ENCODE data around the gene TSC2. TPM values are rescaled to one million over a fixed set of nuclear protein-coding genes. Genes with fewer than 3 reads are reported as not detected.

TSC2 gene
- total RNA-seq, 1 experiment from 2014 or later: 59.3 TPM

- no peaks in the 10 kb centered on the region for H3K9me2 ChIP-seq (replicated peaks; ENCODE audit: low read length)
- H3F3A ChIP-seq (ENCODE audit: low read length, unreplicated experiment): no peaks in the 10 kb centered on the region
- H3K36me3 ChIP-seq (ENCODE audit: low read depth, low read length): peaks cover 5% of the 10 kb centered on the region
- no peaks in the 10 kb centered on the region for H4K20me1 ChIP-seq (ENCODE audit: low read length)
- H3K4me3 ChIP-seq (ENCODE audit: low read length): no peak overlapping the region
- H3K9ac ChIP-seq (ENCODE audit: low read length): no peak overlapping the region
- ChIA-PET POLR2A (ENCODE audit: unreplicated experiment) (no interaction called here), CTCF (no interaction called here)
- H3K4me1 ChIP-seq (ENCODE audit: insufficient read depth, low read length): no peaks in the 10 kb centered on the region
- intact Hi-C loops (cut with micrococcal nuclease): no loop called here
- H3K4me2 ChIP-seq (ENCODE audit: low read length): no peak overlapping the region
- H3K9me3 ChIP-seq (ENCODE audit: low read length): no peaks in the 10 kb centered on the region
- no peaks in the 10 kb centered on the region for H3K79me2 ChIP-seq (ENCODE audit: low read length)
- no peak overlapping the region for H2AFZ ChIP-seq (ENCODE audit: low read length)
- ATAC-seq (no peak), DNase-seq (no peak)
- H3K27me3 ChIP-seq (ENCODE audit: low read length): no peaks in the 10 kb centered on the region
- TF ChIP-seq CTCF (conservative IDR thresholded peaks at IDR 0.05; ENCODE audit: low read depth, low read length) (no peak), EZH2phosphoT487 (IDR thresholded peaks at IDR 0.05; ENCODE audit: borderline replicate concordance, low read length) (no peak), EZH2 (IDR thresholded peaks at IDR 0.05; ENCODE audit: low read length, unreplicated experiment) (no peak)
- no peak overlapping the region for H3K27ac ChIP-seq (ENCODE audit: low read length)
- no TSS peak for BruUV-seq (replicated peaks)
Observed at GRCh38 chr16:2064368-2064945, 16.7 kb downstream of the TSC2 start.

GRCh38 chr16:2066139-2066538 is 18.4 kb downstream of the TSC2 start:
- Histone ChIP-seq H3K9ac (ENCODE audit: low read length) (no peak overlapping the region), H3K36me3 (ENCODE audit: low read depth, low read length) (peaks cover 5% of the 10 kb centered on the region), H3F3A (ENCODE audit: low read length, unreplicated experiment) (no peaks in the 10 kb centered on the region), H3K4me3 (ENCODE audit: low read length) (no peak overlapping the region), H3K27me3 (ENCODE audit: low read length) (no peaks in the 10 kb centered on the region), H3K9me2 (replicated peaks; ENCODE audit: low read length) (no peaks in the 10 kb centered on the region), H3K4me2 (ENCODE audit: low read length) (no peak overlapping the region), H4K20me1 (ENCODE audit: low read length) (no peaks in the 10 kb centered on the region), H3K79me2 (ENCODE audit: low read length) (no peaks in the 10 kb centered on the region), H3K27ac (ENCODE audit: low read length) (no peak overlapping the region), H2AFZ (ENCODE audit: low read length) (no peak overlapping the region), H3K4me1 (ENCODE audit: insufficient read depth, low read length) (no peaks in the 10 kb centered on the region), H3K9me3 (ENCODE audit: low read length) (no peaks in the 10 kb centered on the region)
- no TSS peak for BruUV-seq (replicated peaks)
- ATAC-seq: no peak
- ChIA-PET CTCF (no interaction called here), POLR2A (ENCODE audit: unreplicated experiment) (no interaction called here)
- DNase-seq: no peak
- no peak for TF ChIP-seq EZH2 (IDR thresholded peaks at IDR 0.05; ENCODE audit: low read length, unreplicated experiment)
- TF ChIP-seq EZH2phosphoT487 (IDR thresholded peaks at IDR 0.05; ENCODE audit: borderline replicate concordance, low read length): no peak
- intact Hi-C loops (cut with micrococcal nuclease): no loop called here

GRCh38 chr16:2070576-2071453 is 23.0 kb downstream of the TSC2 start:
- POLR2A ChIA-PET (ENCODE audit: unreplicated experiment): no interaction called here
- no peak for DNase-seq
- CTCF ChIA-PET: no interaction called here
- no peaks in the 10 kb centered on the region for H3K4me1 ChIP-seq (ENCODE audit: insufficient read depth, low read length)
- no peak overlapping the region for H3K4me2 ChIP-seq (ENCODE audit: low read length)
- H3K4me3 ChIP-seq (ENCODE audit: low read length): no peak overlapping the region
- ATAC-seq: no peak
- no TSS peak for BruUV-seq (replicated peaks)
- no peaks in the 10 kb centered on the region for H3K9me3 ChIP-seq (ENCODE audit: low read length)
- peaks cover 5% of the 10 kb centered on the region for H3K36me3 ChIP-seq (ENCODE audit: low read depth, low read length)
- H3K27ac ChIP-seq (ENCODE audit: low read length): no peak overlapping the region
- no peaks in the 10 kb centered on the region for H3K79me2 ChIP-seq (ENCODE audit: low read length)
- no peaks in the 10 kb centered on the region for H3F3A ChIP-seq (ENCODE audit: low read length, unreplicated experiment)
- TF ChIP-seq EZH2phosphoT487 (IDR thresholded peaks at IDR 0.05; ENCODE audit: borderline replicate concordance, low read length) (no peak), EZH2 (IDR thresholded peaks at IDR 0.05; ENCODE audit: low read length, unreplicated experiment) (no peak), CTCF (conservative IDR thresholded peaks at IDR 0.05; ENCODE audit: low read depth, low read length) (no peak)
- no peak overlapping the region for H2AFZ ChIP-seq (ENCODE audit: low read length)
- H3K27me3 ChIP-seq (ENCODE audit: low read length): no peaks in the 10 kb centered on the region
- H3K9ac ChIP-seq (ENCODE audit: low read length): no peak overlapping the region
- intact Hi-C loops (cut with micrococcal nuclease): no loop called here
- no peaks in the 10 kb centered on the region for H3K9me2 ChIP-seq (replicated peaks; ENCODE audit: low read length)
- H4K20me1 ChIP-seq (ENCODE audit: low read length): no peaks in the 10 kb centered on the region

Measured in PC-3 (cell line).